GM18498 (cell line): ENCODE data around the gene PTPRE.

ENCODE experiments used
- ATAC-seq: cut with Tn5 transposase; IDR thresholded peaks from one replicate; pipeline ENCODE4 v1.9.1; 2021; ENCODE audit warnings: mild to moderate bottlenecking, moderate library complexity; ENCODE audit not compliant: unreplicated experiment

PTPRE gene

GRCh38 chr10:127996586-127996985 lies 89.7 kb downstream of the PTPRE start:
- no peak for ATAC-seq

GRCh38 chr10:127997271-127997670 lies 90.4 kb downstream of the PTPRE start:
- no peak for ATAC-seq

- ATAC-seq, result no peak
These were observed 91.0 kb downstream of the PTPRE start for GRCh38 chr10:127997937-127998336.

GRCh38 chr10:127998501-127999144 lies 91.7 kb downstream of the PTPRE start:
- ATAC-seq, result no peak

GRCh38 chr10:127999297-128000129 lies 92.6 kb downstream of the PTPRE start:
- no peak for ATAC-seq

- ATAC-seq, result no peak
These were observed 93.8 kb downstream of the PTPRE start for GRCh38 chr10:128000471-128001362.

GRCh38 chr10:128001363-128001745 lies 94.5 kb downstream of the PTPRE start:
- ATAC-seq, result no peak

- ATAC-seq, result no peak
These were observed 94.9 kb downstream of the PTPRE start for GRCh38 chr10:128001849-128002248.

GRCh38 chr10:128003521-128003920 lies 96.6 kb downstream of the PTPRE start:
- ATAC-seq, result no peak

GRCh38 chr10:128005858-128006257 lies 99.0 kb downstream of the PTPRE start:
- no peak for ATAC-seq

GRCh38 chr10:128007056-128007455 lies 100.2 kb downstream of the PTPRE start:
- no peak for ATAC-seq

GRCh38 chr10:128007971-128008370 lies 101.1 kb downstream of the PTPRE start:
- no peak for ATAC-seq

GRCh38 chr10:128008521-128009250 lies 101.8 kb downstream of the PTPRE start:
- ATAC-seq, result no peak

GRCh38 chr10:128009372-128010126 lies 102.6 kb downstream of the PTPRE start:
- no peak for ATAC-seq

- ATAC-seq, result peak; percentile 89
These were observed 104.4 kb downstream of the PTPRE start for GRCh38 chr10:128011059-128011979.

GRCh38 chr10:128013626-128014025 lies 106.7 kb downstream of the PTPRE start:
- ATAC-seq, result no peak

GRCh38 chr10:128014236-128014635 lies 107.3 kb downstream of the PTPRE start:
- no peak for ATAC-seq

- ATAC-seq, result no peak
These were observed 109.6 kb downstream of the PTPRE start for GRCh38 chr10:128016423-128017060.
